Endothelial cell (in vitro differentiated cells): ENCODE data around the gene SECTM1. TPM values are rescaled to one million over a fixed set of nuclear protein-coding genes. Genes with fewer than 3 reads are reported as not detected.

Source experiments
- DNase-seq: peaks from one replicate; pipeline ENCODE4 v3.0.0; 2021; ENCODE audit warnings: low spot score
- H3K27ac Mint-ChIP-seq: one replicate; pipeline ENCODE4 v1.8.0; 2021; ENCODE audit warnings: mixed read lengths, inconsistent platforms; ENCODE audit not compliant: unreplicated experiment
- H3K27me3 Mint-ChIP-seq: one replicate; pipeline ENCODE4 v1.8.0; 2021; ENCODE audit warnings: mild to moderate bottlenecking, moderate library complexity, mixed read lengths, inconsistent platforms; ENCODE audit not compliant: unreplicated experiment
- H3K36me3 Mint-ChIP-seq: one replicate; pipeline ENCODE4 v1.8.0; 2021; ENCODE audit warnings: mild to moderate bottlenecking, low read depth, mixed read lengths, inconsistent platforms; ENCODE audit not compliant: unreplicated experiment
- H3K4me1 Mint-ChIP-seq: one replicate; pipeline ENCODE4 v1.8.0; 2021; ENCODE audit warnings: mild to moderate bottlenecking, mixed read lengths, inconsistent platforms; ENCODE audit not compliant: unreplicated experiment
- H3K4me3 Mint-ChIP-seq: one replicate; pipeline ENCODE4 v1.8.0; 2021; ENCODE audit warnings: mild to moderate bottlenecking, mixed read lengths, inconsistent platforms; ENCODE audit not compliant: unreplicated experiment
- H3K9me3 Mint-ChIP-seq: one replicate; pipeline ENCODE4 v1.8.0; 2021; ENCODE audit warnings: mixed read lengths, inconsistent platforms; ENCODE audit not compliant: unreplicated experiment
- total RNA-seq: library from RNA; stranded (reverse); fragmentation: NEBNext Ultra II Directional; extraction: Animal tissue kit (Norgen Biotek cat#: 25700); gene quantifications from one replicate; pipeline ENCODE4 v1.2.1, GENCODE V29; 2021; ENCODE audit not compliant: unreplicated experiment
- TF ChIP-seq, protein P1 (sequence below): fragments of 200-600 bp; sonication (generic); IDR thresholded peaks from one replicate; pipeline ENCODE4 v1.5.0; 2021; ENCODE audit warnings: antibody characterized with exemption; ENCODE audit not compliant: unreplicated experiment

The SECTM1 gene
- total RNA-seq, 1 donor from 2014 or later = not detected

DNA sequence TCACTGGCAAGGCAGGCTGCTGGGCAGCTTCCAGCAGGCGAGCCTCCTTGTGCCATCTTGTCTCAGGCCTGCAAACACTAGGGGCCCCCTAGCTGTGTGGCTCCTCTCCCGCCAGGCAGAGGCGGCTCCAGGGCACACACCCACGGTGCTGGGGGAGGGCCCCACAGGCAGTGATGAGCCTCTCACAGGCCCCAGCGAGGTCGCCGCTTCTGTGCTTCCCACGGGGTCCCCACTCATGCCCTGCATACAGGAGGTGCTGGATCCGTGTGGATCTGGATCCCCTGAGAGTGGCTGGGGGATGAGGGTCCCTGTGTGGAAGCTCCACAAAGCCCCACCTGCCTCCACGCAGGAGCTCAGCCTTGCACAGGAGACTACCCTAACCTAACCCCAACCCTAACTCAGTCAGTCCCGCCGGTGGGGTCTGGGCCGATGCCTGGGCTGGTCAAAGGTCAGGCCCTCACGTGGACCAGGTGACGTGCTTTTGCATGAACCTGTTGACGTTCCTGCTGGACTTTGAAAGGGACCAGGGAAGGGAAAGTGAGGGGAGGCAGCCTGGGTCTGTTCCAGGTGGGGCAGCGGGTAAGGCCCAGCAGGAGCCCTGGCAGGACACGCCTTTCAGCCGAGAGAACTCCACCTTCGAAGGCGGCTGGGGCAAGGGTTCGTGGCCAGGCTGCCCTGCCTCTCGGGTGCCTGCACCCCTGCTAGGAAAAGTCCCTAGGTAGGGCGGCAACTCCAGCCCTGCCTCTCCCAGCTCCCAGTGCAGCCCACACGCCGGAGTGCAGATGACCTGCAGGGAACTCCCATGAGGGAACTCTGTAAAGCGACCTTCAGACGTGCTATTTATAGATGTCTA lies 5.2 kb downstream of the SECTM1 start:
- no peaks in the 10 kb centered on the region for H3K9me3 Mint-ChIP-seq
- no peak overlapping the region for H3K27ac Mint-ChIP-seq
- peaks cover 14% of the 10 kb centered on the region for H3K27me3 Mint-ChIP-seq
- TF ChIP-seq, protein P1, sequence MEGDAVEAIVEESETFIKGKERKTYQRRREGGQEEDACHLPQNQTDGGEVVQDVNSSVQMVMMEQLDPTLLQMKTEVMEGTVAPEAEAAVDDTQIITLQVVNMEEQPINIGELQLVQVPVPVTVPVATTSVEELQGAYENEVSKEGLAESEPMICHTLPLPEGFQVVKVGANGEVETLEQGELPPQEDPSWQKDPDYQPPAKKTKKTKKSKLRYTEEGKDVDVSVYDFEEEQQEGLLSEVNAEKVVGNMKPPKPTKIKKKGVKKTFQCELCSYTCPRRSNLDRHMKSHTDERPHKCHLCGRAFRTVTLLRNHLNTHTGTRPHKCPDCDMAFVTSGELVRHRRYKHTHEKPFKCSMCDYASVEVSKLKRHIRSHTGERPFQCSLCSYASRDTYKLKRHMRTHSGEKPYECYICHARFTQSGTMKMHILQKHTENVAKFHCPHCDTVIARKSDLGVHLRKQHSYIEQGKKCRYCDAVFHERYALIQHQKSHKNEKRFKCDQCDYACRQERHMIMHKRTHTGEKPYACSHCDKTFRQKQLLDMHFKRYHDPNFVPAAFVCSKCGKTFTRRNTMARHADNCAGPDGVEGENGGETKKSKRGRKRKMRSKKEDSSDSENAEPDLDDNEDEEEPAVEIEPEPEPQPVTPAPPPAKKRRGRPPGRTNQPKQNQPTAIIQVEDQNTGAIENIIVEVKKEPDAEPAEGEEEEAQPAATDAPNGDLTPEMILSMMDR = no peak
- no peak for DNase-seq
- no peaks in the 10 kb centered on the region for H3K4me1 Mint-ChIP-seq
- H3K36me3 Mint-ChIP-seq = no peaks in the 10 kb centered on the region
- no peak overlapping the region for H3K4me3 Mint-ChIP-seq

DNA sequence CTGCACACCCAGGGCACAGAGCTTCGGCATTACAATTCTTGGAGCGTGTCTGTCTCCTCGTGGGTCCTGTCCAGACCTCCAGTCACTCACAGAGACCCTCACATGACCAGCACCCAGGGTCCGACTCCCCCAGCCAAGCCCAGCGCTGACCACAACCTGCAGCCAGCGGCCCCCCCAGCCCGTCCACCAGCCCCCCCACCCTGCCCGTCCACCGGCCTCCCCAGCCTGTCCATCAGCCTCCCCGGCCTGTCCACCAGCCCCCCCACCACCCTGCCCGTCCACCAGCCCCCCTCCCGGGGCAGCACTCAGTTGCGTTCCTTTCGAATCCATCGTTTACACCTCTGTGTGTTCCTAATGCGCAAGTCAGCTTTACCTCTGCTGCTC lies 5.8 kb downstream of the SECTM1 start:
- Mint-ChIP-seq H3K27me3 (peaks cover 10% of the 10 kb centered on the region), H3K4me1 (no peaks in the 10 kb centered on the region), H3K9me3 (no peaks in the 10 kb centered on the region), H3K36me3 (no peaks in the 10 kb centered on the region), H3K27ac (no peak overlapping the region), H3K4me3 (no peak overlapping the region)
- TF ChIP-seq, protein P1 = no peak
- no peak for DNase-seq

DNA sequence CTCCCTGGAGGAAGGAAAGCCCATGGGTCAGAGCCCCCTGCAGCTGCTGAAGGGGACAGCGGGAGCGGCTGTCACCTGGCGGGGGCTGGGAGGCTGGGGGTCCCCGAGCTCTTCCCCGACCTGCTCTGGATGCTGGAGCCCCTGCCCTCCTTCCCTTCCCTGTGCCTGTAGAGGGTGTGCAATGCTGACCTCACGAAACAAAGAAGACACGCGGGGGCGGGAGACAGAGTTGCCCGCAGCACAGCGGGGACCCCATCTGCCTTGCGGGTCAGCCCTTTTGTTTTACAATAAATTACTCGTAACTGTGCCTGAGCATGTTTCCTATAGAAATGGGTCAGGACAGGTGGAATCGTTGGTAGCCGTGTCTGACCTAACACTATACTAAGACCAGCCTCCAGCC lies 6.3 kb downstream of the SECTM1 start:
- no peak for DNase-seq
- H3K4me1 Mint-ChIP-seq = no peaks in the 10 kb centered on the region
- H3K4me3 Mint-ChIP-seq = no peak overlapping the region
- peaks cover 9% of the 10 kb centered on the region for H3K27me3 Mint-ChIP-seq
- TF ChIP-seq, protein P1 = no peak
- H3K27ac Mint-ChIP-seq = no peak overlapping the region
- no peaks in the 10 kb centered on the region for H3K9me3 Mint-ChIP-seq
- H3K36me3 Mint-ChIP-seq = no peaks in the 10 kb centered on the region

DNA sequence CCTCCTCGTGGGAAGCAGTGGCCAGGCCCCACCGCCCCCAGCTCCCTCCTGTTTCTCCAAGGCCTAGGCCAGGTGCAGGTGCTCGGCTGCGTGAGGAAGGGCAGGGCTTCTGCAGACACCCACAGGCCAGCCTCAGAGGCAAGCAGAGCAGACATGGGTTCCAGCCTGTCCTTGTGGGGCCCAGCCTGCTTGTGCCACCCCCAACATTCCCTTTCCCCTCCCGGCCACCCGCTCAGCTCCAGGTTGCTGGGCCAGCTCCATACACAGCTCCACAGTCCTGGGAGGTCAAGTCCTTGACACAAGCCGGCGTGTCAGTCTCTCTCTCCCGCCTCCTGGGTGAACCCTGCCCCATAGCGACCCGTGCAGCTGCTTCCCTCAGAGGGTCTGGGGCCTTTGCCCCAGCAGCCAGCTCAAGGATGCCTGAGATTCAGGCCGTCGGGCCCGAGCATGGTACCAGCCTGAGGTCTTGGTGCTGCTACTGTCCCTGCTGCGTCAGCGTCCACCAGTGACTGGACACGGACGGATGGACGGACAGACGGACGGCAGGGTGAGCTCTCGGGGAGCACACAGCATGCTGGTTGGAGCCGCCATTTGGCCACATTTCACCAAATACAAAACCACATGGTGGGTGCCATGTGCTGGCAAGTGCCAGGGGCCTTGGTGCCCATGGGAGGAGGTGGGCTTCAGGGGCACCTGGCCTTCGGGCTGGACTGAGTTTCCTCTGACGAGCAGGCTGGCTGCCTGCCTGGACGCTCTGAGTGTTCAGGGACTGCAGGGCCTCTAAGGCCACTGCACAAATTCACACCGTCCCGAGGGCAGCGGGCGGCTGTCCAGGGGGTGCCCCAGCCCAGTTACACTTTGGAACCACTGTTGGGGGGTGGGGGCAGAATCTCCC lies 8.0 kb downstream of the SECTM1 start:
- H3K4me1 Mint-ChIP-seq = peaks cover 2% of the 10 kb centered on the region
- DNase-seq = no peak
- no peak overlapping the region for H3K4me3 Mint-ChIP-seq
- H3K36me3 Mint-ChIP-seq = no peaks in the 10 kb centered on the region
- TF ChIP-seq, protein P1 = no peak
- H3K27ac Mint-ChIP-seq = no peak overlapping the region
- H3K9me3 Mint-ChIP-seq = no peaks in the 10 kb centered on the region
- H3K27me3 Mint-ChIP-seq = peaks cover 12% of the 10 kb centered on the region
